ENCODE measurements around the gene RCAN3.

RCAN3 gene

GRCh38 chr1:24486331-24487065, 16.1 kb upstream of the RCAN3 start:
- TF ChIP-seq ARNTL (CRISPR knock-in tag; IDR thresholded peaks at IDR 0.05; ENCODE audit: borderline replicate concordance, low read depth) = no peak
- no peak for TF ChIP-seq ZFP3 (CRISPR knock-in tag; IDR thresholded peaks at IDR 0.05)
- TF ChIP-seq ZFP30 (CRISPR knock-in tag; IDR thresholded peaks at IDR 0.05) = no peak
- TF ChIP-seq ISL1 (CRISPR knock-in tag; IDR thresholded peaks at IDR 0.05) = no peak
- TF ChIP-seq GLIS3 (CRISPR knock-in tag; IDR thresholded peaks at IDR 0.05) = no peak
- no peak for TF ChIP-seq POU6F1 (CRISPR knock-in tag; IDR thresholded peaks at IDR 0.05; ENCODE audit: borderline replicate concordance, low read depth)
- no peak for TF ChIP-seq TCF4 (CRISPR knock-in tag; IDR thresholded peaks at IDR 0.05; ENCODE audit: borderline replicate concordance)
- no peak for TF ChIP-seq PPARA (CRISPR knock-in tag; IDR thresholded peaks at IDR 0.05; ENCODE audit: borderline replicate concordance)
- TF ChIP-seq RARB (CRISPR knock-in tag; IDR thresholded peaks at IDR 0.05) = no peak
- TF ChIP-seq ZC3H10 (CRISPR knock-in tag; IDR thresholded peaks at IDR 0.05) = no peak
- TF ChIP-seq TSHZ2 (CRISPR knock-in tag; IDR thresholded peaks at IDR 0.05) = no peak
- no peak for ATAC-seq

GRCh38 chr1:24487455-24487854, 15.2 kb upstream of the RCAN3 start:
- ATAC-seq = no peak

More at GRCh38 chr1:24487455-24487854, 15.2 kb upstream of the RCAN3 start:
- no peak for TF ChIP-seq ZNF70 (CRISPR knock-in tag; IDR thresholded peaks at IDR 0.05)
- no peak for TF ChIP-seq CREB5 (CRISPR knock-in tag; IDR thresholded peaks at IDR 0.05; ENCODE audit: low read depth)
- TF ChIP-seq OSR1 (CRISPR knock-in tag; IDR thresholded peaks at IDR 0.05) = no peak
- TF ChIP-seq PPARA (CRISPR knock-in tag; IDR thresholded peaks at IDR 0.05; ENCODE audit: borderline replicate concordance) = no peak
- no peak for TF ChIP-seq ZC3H10 (CRISPR knock-in tag; IDR thresholded peaks at IDR 0.05)
- no peak for TF ChIP-seq TSHZ2 (CRISPR knock-in tag; IDR thresholded peaks at IDR 0.05)
- TF ChIP-seq BACH2 (CRISPR knock-in tag; IDR thresholded peaks at IDR 0.05; ENCODE audit: borderline replicate concordance) = no peak
- TF ChIP-seq ARNTL (CRISPR knock-in tag; IDR thresholded peaks at IDR 0.05; ENCODE audit: borderline replicate concordance, low read depth) = no peak
- TF ChIP-seq CSRNP3 (CRISPR knock-in tag; IDR thresholded peaks at IDR 0.05) = no peak
- no peak for TF ChIP-seq POU6F1 (CRISPR knock-in tag; IDR thresholded peaks at IDR 0.05; ENCODE audit: borderline replicate concordance, low read depth)
- no peak for TF ChIP-seq TOX (CRISPR knock-in tag; IDR thresholded peaks at IDR 0.05; ENCODE audit: borderline replicate concordance)
- TF ChIP-seq PATZ1 (CRISPR knock-in tag; IDR thresholded peaks at IDR 0.05; ENCODE audit: borderline replicate concordance) = no peak
